AG04449 (cell line): Measurements from ENCODE around the gene ERGIC2.

ENCODE experiments used
- CTCF ChIA-PET: fragments of 350-600 bp; formaldehyde crosslinking; extraction: SDS; loops from one replicate; lab custom pipeline; 2021; ENCODE audit warnings: antibody characterized with exemption; lab: Yijun Ruan, JAX
- POLR2A ChIA-PET: fragments of 400-600, 350-600 bp; formaldehyde crosslinking; extraction: SDS; loops from one replicate; lab custom pipeline; 2020; ENCODE audit warnings: antibody characterized with exemption, inconsistent platforms; lab: Yijun Ruan, JAX
- DNase-seq: peaks from one replicate; pipeline ENCODE4 v3.0.0-alpha.2; 2010; ENCODE audit warnings: low read depth, low spot score
- H3K4me3 ChIP-seq: 2 replicates; pipeline ENCODE4 v1.5.1; 2011; ENCODE audit warnings: low read depth, mild to moderate bottlenecking, control low read depth, low read length
- TF ChIP-seq, protein P1 (sequence below): IDR thresholded peaks from one replicate; pipeline ENCODE4 v1.5.1; 2011; ENCODE audit warnings: mild to moderate bottlenecking, moderate library complexity, low read length, control low read depth, inconsistent platforms; ENCODE audit not compliant: insufficient read depth; ENCODE audit errors: missing control alignments

The ERGIC2 gene

DNA sequence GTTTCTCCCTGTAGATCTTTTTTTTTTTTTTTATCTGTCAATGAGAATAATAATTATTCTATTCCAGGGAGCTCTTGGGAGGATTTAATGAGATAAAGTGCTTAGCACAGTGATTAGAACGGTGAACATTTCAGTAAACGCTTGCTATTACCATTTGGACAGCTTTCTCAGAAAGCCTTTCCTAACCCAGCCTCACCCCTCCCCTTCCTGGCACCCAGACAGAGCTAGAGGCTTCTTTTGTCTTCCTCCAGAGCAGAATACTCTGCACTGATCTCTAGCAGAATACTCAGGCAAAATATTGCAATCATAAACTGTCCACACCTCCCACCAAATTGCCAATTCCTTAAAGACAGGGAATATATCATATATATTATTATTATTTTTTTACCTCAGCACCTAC lies 66.6 kb downstream of the ERGIC2 start:
- TF ChIP-seq, protein P1, sequence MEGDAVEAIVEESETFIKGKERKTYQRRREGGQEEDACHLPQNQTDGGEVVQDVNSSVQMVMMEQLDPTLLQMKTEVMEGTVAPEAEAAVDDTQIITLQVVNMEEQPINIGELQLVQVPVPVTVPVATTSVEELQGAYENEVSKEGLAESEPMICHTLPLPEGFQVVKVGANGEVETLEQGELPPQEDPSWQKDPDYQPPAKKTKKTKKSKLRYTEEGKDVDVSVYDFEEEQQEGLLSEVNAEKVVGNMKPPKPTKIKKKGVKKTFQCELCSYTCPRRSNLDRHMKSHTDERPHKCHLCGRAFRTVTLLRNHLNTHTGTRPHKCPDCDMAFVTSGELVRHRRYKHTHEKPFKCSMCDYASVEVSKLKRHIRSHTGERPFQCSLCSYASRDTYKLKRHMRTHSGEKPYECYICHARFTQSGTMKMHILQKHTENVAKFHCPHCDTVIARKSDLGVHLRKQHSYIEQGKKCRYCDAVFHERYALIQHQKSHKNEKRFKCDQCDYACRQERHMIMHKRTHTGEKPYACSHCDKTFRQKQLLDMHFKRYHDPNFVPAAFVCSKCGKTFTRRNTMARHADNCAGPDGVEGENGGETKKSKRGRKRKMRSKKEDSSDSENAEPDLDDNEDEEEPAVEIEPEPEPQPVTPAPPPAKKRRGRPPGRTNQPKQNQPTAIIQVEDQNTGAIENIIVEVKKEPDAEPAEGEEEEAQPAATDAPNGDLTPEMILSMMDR: no peak
- ChIA-PET POLR2A (no interaction called here), CTCF (interaction anchor here (0.6 to 2.7 kb wide), 3 partner anchors 9 to 254 kb away, joined by 4 to 9 read pairs (median 4); no protein-coding TSS in a partner anchor)
- H3K4me3 ChIP-seq: no peak overlapping the region
- no peak for DNase-seq

DNA sequence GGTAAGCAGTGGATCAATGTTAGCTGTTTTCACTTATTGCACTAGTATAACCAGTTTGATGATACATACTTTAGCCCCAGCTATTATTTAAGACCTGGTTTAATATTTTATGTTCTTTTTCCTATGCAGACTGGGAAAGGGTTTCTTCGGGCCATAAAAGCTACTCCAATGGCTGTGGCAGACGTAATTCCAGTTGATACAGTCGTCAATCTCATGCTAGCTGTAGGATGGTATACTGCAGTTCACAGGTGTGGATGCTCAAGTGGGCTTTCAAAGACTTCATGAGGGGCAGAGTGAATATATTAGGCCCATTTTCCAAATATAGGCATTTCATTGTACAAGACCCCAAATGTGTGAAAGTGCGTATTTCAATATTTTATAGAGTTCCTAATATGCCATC lies 70.1 kb downstream of the ERGIC2 start:
- DNase-seq: no peak
- CTCF ChIA-PET: no interaction called here
- POLR2A ChIA-PET: no interaction called here
- TF ChIP-seq, protein P1: no peak
- H3K4me3 ChIP-seq: no peak overlapping the region

DNA sequence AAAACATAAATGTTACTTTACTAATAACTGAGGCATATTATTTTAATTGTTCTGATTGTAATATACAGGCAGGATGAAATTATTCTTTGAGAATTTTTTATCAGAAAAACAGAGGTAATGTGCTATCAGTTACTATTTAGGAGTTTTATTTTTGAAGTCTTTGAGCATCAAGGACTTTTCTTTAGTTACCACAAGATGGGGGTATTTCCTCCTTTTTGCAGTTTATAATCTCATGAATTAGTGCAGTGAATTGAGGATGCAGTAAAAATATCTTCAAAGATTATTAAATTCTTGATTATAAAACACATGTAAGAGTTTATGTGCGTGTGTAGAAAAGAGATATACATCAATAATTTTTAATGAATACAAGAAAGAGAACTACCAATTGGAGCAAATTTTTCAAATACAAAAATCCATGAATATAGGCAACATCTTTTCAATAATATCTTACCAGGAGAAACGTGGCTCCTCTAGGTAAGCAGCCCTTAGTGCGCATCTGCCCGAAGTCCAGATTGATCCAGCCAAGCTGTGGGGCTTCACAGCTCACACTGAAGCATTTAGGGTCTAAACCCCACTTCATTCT lies 71.6 kb downstream of the ERGIC2 start:
- H3K4me3 ChIP-seq: no peak overlapping the region
- CTCF ChIA-PET: interaction anchor here (0.6 to 4.8 kb wide), 9 partner anchors 8 to 40 kb away, joined by 3 to 29 read pairs (median 4); no protein-coding TSS in a partner anchor
- no peak for DNase-seq
- POLR2A ChIA-PET: no interaction called here
- TF ChIP-seq, protein P1: peak; percentile 10

DNA sequence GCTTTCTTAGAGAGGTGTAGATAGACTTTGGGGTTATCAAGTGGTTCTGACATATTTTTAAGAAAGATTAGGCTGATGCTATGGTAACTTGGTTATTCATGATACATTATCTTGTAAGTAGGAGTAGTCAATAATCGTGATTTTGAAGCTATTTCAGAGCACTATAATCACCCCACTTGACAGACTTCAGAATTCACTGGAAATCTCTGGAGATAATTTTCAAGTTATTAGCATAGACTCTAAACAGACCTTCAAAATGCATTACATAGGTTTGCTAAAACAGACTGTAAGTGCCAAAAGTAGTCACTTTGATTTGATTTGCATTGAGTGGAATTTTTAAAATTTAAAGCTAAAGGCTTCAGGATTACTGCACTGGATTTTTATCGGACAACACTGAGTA lies 74.3 kb downstream of the ERGIC2 start:
- ChIA-PET POLR2A (no interaction called here), CTCF (interaction anchor here (1.2 to 4.8 kb wide), 5 partner anchors 10 to 233 kb away, joined by 3 to 29 read pairs (median 8); no protein-coding TSS in a partner anchor)
- H3K4me3 ChIP-seq: no peak overlapping the region
- no peak for DNase-seq
- TF ChIP-seq, protein P1: no peak

DNA sequence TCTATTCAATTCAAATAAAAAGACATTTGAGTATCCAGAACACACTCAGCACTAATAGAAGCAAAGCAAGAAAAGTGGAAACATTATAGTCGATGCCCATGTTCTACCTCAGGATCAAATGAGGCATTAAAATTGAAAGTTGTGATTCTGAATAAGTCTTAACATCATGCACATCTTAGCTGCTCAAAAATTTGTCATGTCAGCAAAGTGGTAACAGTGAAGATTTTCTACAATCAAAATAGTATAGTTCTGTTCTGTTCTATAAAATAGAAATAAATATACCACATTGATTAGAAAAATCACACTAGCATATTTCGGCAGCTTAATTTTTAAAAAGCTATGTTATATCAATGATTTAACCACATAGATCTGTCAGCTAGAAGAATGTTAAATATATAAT lies 74.7 kb downstream of the ERGIC2 start:
- TF ChIP-seq, protein P1: no peak
- no peak overlapping the region for H3K4me3 ChIP-seq
- CTCF ChIA-PET: interaction anchor here (1.2 to 4.8 kb wide), 3 partner anchors 10 to 232 kb away, joined by 3 to 29 read pairs (median 13); no protein-coding TSS in a partner anchor
- DNase-seq: no peak
- POLR2A ChIA-PET: interaction anchor here (0.7 kb wide), 1 partner anchor 20 kb away, joined by 3 read pairs; no protein-coding TSS in a partner anchor

DNA sequence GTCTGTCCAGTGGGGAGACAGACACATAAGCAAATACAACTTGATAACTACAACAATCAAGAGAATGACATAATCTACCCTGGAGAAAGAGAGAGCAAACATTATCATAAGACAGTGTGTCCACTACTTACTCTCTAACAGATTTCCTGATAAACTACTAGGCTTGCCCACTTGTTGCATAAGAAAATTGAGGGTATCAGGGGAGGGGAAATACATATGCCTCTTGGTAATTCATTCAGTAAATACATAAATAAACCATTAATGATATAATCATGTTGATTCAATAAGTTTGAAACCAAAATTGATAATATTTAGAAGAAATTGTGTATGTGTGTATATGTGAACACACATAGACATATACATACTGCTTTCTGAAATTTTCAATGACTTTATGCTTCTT lies 76.6 kb downstream of the ERGIC2 start:
- no peak for DNase-seq
- TF ChIP-seq, protein P1: no peak
- H3K4me3 ChIP-seq: no peak overlapping the region
- POLR2A ChIA-PET: no interaction called here
- CTCF ChIA-PET: no interaction called here
